K562 (cell line): ENCODE measurements around the gene SEMA6D. TPM values are rescaled to one million over a fixed set of nuclear protein-coding genes. Genes with fewer than 3 reads are reported as not detected.

Source experiments
- ATAC-seq: fragments of 200-7000 bp; cut with Tn5 transposase; 3 replicates; pipeline ENCODE4 v1.9.1; 2020; ENCODE audit warnings: moderate library complexity
- BruUV-seq: library from RNA; stranded (reverse); fragments of 400-500 nt; replicated peaks from 2 replicates; lab custom pipeline; 2021; lab: Mats Ljungman, UMichigan
- CTCF ChIA-PET: fragments of 300-600 bp; formaldehyde crosslinking; extraction: SDS; loops from one replicate; lab custom pipeline; 2021; ENCODE audit warnings: low intra/inter-chr PET ratio; lab: Yijun Ruan, JAX
- POLR2A ChIA-PET: fragments of 300-600, 350-650 bp; sonication (Branson Sonifier 250); formaldehyde crosslinking; extraction: SDS; loops from one replicate; lab custom pipeline; 2021; ENCODE audit warnings: antibody characterized with exemption, inconsistent platforms; lab: Yijun Ruan, JAX
- DNase-seq, 4 experiments: peaks; one replicate each; pipeline versions ENCODE4 v3.0.0 to v3.0.0-alpha.2; 2011 to 2018; ENCODE audit warnings: low spot score in 3 of 4, mixed read lengths in 3 of 4; ENCODE audit errors: extremely low read depth in 1 of 4
- FAIRE-seq: peaks from 2 replicates; lab custom pipeline; 2011; peaks lifted over from hg19 to GRCh38; lab: Jason Lieb, UNC
- H2AFZ ChIP-seq: 2 replicates; pipeline ENCODE4 v1.6.0; 2011; ENCODE audit warnings: low read depth, low read length, control low read depth, inconsistent platforms
- H3K27ac ChIP-seq: fragments of 200-600 bp; 3 replicates; pipeline ENCODE4 v1.8.0; 2011; ENCODE audit warnings: low read depth, mild to moderate bottlenecking, control low read depth, inconsistent platforms, low read length, moderate library complexity, mixed read lengths; ENCODE audit errors: extremely low read depth
- H3K27me3 ChIP-seq, 2 experiments: fragments of 300-600 bp in 1 of 2; 2 replicates in 1 of 2; 3 replicates in 1 of 2; pipeline versions ENCODE4 v1.6.0 to v1.8.0; 2011; ENCODE audit warnings: inconsistent platforms in 2 of 2, low read length in 2 of 2, mild to moderate bottlenecking in 1 of 2, mixed read lengths in 1 of 2, moderate library complexity in 1 of 2; ENCODE audit not compliant: control insufficient read depth in 2 of 2, insufficient read depth in 2 of 2
- H3K36me3 ChIP-seq: fragments of 300-600 bp; 3 replicates; pipeline ENCODE4 v1.8.0; 2011; ENCODE audit warnings: mild to moderate bottlenecking, low read length, inconsistent platforms; ENCODE audit not compliant: control insufficient read depth, insufficient read depth
- H3K4me1 ChIP-seq, 2 experiments: fragments of 200-600 bp in 1 of 2; replicated peaks in 1 of 2; 2 replicates in 1 of 2; 3 replicates in 1 of 2; pipeline versions ENCODE4 v1.5.1 to v1.8.0; 2011; ENCODE audit warnings: inconsistent platforms in 2 of 2, low read length in 2 of 2, mild to moderate bottlenecking in 1 of 2, mixed read lengths in 1 of 2, moderate library complexity in 1 of 2; ENCODE audit not compliant: control insufficient read depth in 2 of 2, insufficient read depth in 2 of 2
- H3K4me2 ChIP-seq: 2 replicates; pipeline ENCODE4 v1.6.1; 2011; ENCODE audit warnings: low read length, control low read depth, inconsistent platforms, mixed read lengths; ENCODE audit not compliant: insufficient read depth
- H3K4me3 ChIP-seq: fragments of 200-600 bp; sonication (generic), shearing (Covaris generic); 2 replicates; pipeline ENCODE4 v1.5.1; 2016; ENCODE audit warnings: control low read depth, inconsistent platforms
- H3K79me2 ChIP-seq: fragments of 200-600 bp; 3 replicates; pipeline ENCODE4 v1.8.0; 2011; ENCODE audit warnings: low read length, inconsistent platforms; ENCODE audit not compliant: control insufficient read depth, insufficient read depth
- H3K9ac ChIP-seq, 2 experiments: 2 replicates each; pipeline versions ENCODE4 v1.6.0 to v1.6.1; 2011; ENCODE audit warnings: low read depth in 2 of 2, low read length in 2 of 2, control low read depth in 1 of 2, inconsistent platforms in 1 of 2, mild to moderate bottlenecking in 1 of 2, mixed read lengths in 1 of 2; ENCODE audit not compliant: insufficient read depth in 1 of 2
- H3K9me1 ChIP-seq: one replicate; pipeline ENCODE4 v1.6.0; 2011; ENCODE audit warnings: inconsistent platforms, mild to moderate bottlenecking, low read length, moderate library complexity; ENCODE audit not compliant: control insufficient read depth, insufficient read depth
- H3K9me3 ChIP-seq: replicated peaks from 2 replicates; pipeline ENCODE4 v1.5.1; 2011; ENCODE audit warnings: low read depth, low read length, inconsistent platforms; ENCODE audit not compliant: control insufficient read depth, insufficient read depth
- H4K20me1 ChIP-seq: replicated peaks from 2 replicates; pipeline ENCODE4 v1.6.1; 2011; ENCODE audit warnings: low read length, inconsistent platforms, mixed read lengths; ENCODE audit not compliant: control insufficient read depth, insufficient read depth
- CEBPG ChIP-seq, 3 experiments: fragments of 200-800 bp in 1 of 3; sonication (Bioruptor generic) in 1 of 3; sonication (generic) in 1 of 3; formaldehyde crosslinking in 1 of 3; IDR thresholded peaks in 2 of 3; conservative IDR thresholded peaks in 1 of 3; 2 replicates each; pipeline versions ENCODE4 v1.6.1 to v1.8.0; 2016 to 2022; ENCODE audit warnings: missing compliant biosample characterization in 2 of 3, missing genetic modification characterization in 2 of 3, mild to moderate bottlenecking in 1 of 3, missing genetic modification reagents in 1 of 3
- DMBX1 ChIP-seq: fragments of 250-450 bp; sonication (Bioruptor Pico); IDR thresholded peaks from 2 replicates; pipeline ENCODE4 v1.8.0; 2022; ENCODE audit warnings: inconsistent platforms, mild to moderate bottlenecking, moderate library complexity, borderline replicate concordance
- ELK3 ChIP-seq: fragments of 450-650 bp; formaldehyde crosslinking; IDR thresholded peaks from 2 replicates; pipeline ENCODE4 v1.4.0; 2020; ENCODE audit warnings: mild to moderate bottlenecking
- HMGN3 ChIP-seq: IDR thresholded peaks from 2 replicates; pipeline ENCODE4 v1.6.1; 2011; ENCODE audit warnings: borderline replicate concordance, low read depth, mild to moderate bottlenecking, mixed read lengths, low read length; ENCODE audit not compliant: insufficient read length; ENCODE audit errors: extremely low read depth
- MYBL2 ChIP-seq, 2 experiments: fragments of 450-650 bp in 1 of 2; sonication (generic) in 1 of 2; formaldehyde crosslinking in 1 of 2; IDR thresholded peaks; 2 replicates each; pipeline versions ENCODE4 v1.6.1 to v1.8.1; 2017 to 2022; ENCODE audit warnings: borderline replicate concordance in 1 of 2, inconsistent platforms in 1 of 2, low read depth in 1 of 2, mild to moderate bottlenecking in 1 of 2, missing genetic modification reagents in 1 of 2, moderate library complexity in 1 of 2
- TSHZ1 ChIP-seq: fragments of 250-450 bp; sonication (Bioruptor Pico); IDR thresholded peaks from 2 replicates; pipeline ENCODE4 v1.4.0; 2020; ENCODE audit warnings: mild to moderate bottlenecking, moderate library complexity
- U2AF2 ChIP-seq: fragments of 200-400 bp; formaldehyde crosslinking; optimal IDR thresholded peaks from 2 replicates; pipeline ENCODE3; 2017; ENCODE audit warnings: low read depth, mild to moderate bottlenecking, low read length
- ZBTB17 ChIP-seq: fragments of 450-650 bp; formaldehyde crosslinking; IDR thresholded peaks from 2 replicates; pipeline ENCODE4 v1.4.0; 2020; ENCODE audit warnings: mild to moderate bottlenecking
- ZNF41 ChIP-seq: fragments of 250-450 bp; sonication (Bioruptor Pico); conservative IDR thresholded peaks from 2 replicates; pipeline ENCODE4 v1.4.0; 2020; ENCODE audit warnings: mild to moderate bottlenecking
- ZNF717 ChIP-seq: fragments of 250-450 bp; sonication (Bioruptor Pico); IDR thresholded peaks from 2 replicates; pipeline ENCODE4 v1.5.0; 2021
- WGBS: fragments of 100-300 bp; shearing (Covaris generic); methylation state at CpG from one replicate; pipeline ENCODE4 v1.1.6; 2016; ENCODE audit warnings: low coverage, mixed read lengths; ENCODE audit not compliant: insufficient coverage; ENCODE audit errors: missing lambda C conversion rate; 5-methylcytosine and 5-hydroxymethylcytosine counted together
- in situ Hi-C: fragments of 300-500 bp; cut with MboI; formaldehyde crosslinking; loops from 4 replicates; pipeline ENCODE4 v1.15.0; 2018; ENCODE audit warnings: inconsistent platforms, mixed read lengths
- intact Hi-C: fragments of 100-400 bp; cut with micrococcal nuclease; formaldehyde crosslinking; loops from 2 replicates; pipeline ENCODE4 v1.14.2; 2022
- polyA plus RNA-seq, 8 experiments: library from polyadenylated mRNA; depleted of rRNA in 4 of 8; stranded (reverse) in 5 of 8; unstranded in 3 of 8; fragments of >200 nt; fragmentation: Nextera tagmentation in 2 of 8; fragmentation: Illumina TruSeq in 1 of 8; extraction: Ambion mirVana in 2 of 8; extraction: Trizol in 1 of 8; gene quantifications; 2 replicates each; pipeline versions ENCODE4 v1.2.1 to v1.2.3, GENCODE V29; 2011 to 2014; ENCODE audit warnings: inconsistent platforms in 1 of 8, missing spikeins in 1 of 8
- total RNA-seq, 7 experiments: library from RNA; depleted of rRNA in 6 of 7; stranded (reverse); fragments of >200 nt in 6 of 7; fragmentation: Illumina TruSeq in 2 of 7; extraction: Trizol in 2 of 7; gene quantifications; 2 replicates each; pipeline versions ENCODE4 v1.2.1 to v1.2.3, GENCODE V29; 2011 to 2021; ENCODE audit warnings: low replicate concordance in 1 of 7
- TF ChIP-seq, protein P1 (sequence below): fragments of 450-650 bp; IDR thresholded peaks from one replicate; pipeline ENCODE4 v1.6.1; 2018; ENCODE audit warnings: mild to moderate bottlenecking, moderate library complexity; ENCODE audit not compliant: partially characterized antibody
- TF ChIP-seq, protein P2 (sequence below): fragments of 450-650 bp; formaldehyde crosslinking; IDR thresholded peaks from 2 replicates; pipeline ENCODE4 v1.4.0; 2020; ENCODE audit warnings: mild to moderate bottlenecking, moderate library complexity

The SEMA6D gene
- total and polyA plus RNA-seq, 9 of the 15 experiments (the other 6 are each of a cell fraction or from before 2014, with no cell fraction given) = not detected

- TF ChIP-seq CEBPG (CRISPR knock-in tag; IDR thresholded peaks at IDR 0.05) (no peak), CEBPG (tag; conservative IDR thresholded peaks at IDR 0.05 in 1 of 2, IDR thresholded peaks at IDR 0.05 in 1 of 2) (no peak)
Measured at GRCh38 chr15:47811172-47811571, 93.9 kb downstream of the SEMA6D start (continued).

DNA sequence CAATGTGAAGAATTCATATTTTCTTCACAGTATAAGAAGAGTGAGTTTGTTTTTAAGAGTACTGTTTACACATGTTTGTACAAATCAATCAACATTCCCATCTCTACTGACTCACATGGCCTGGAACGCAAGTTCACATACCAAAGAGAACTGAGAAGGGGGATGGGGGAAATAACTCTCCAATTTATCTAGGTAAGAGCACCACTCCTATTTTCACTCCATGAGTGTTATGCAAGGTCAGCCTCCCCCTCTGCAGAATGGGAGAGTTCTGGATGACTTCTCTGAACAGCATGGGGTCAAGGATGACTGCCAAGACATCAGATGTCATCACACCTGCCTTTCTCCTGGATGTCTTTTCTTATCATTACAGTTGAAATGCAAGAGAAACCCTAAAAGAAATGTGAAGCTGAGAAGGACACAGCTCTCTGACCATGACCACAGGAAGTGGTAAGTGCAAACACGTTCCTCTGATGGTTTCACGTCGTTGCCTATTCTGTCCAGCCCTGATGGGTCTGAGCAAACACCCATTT is 95.2 kb downstream of the SEMA6D start:
- Histone ChIP-seq H2AFZ (no peak overlapping the region), H3K9me1 (no peaks in the 10 kb centered on the region), H3K9ac (no peak overlapping the region), H3K4me2 (no peak overlapping the region), H3K9me3 (no peaks in the 10 kb centered on the region), H4K20me1 (no peaks in the 10 kb centered on the region), H3K4me3 (no peak overlapping the region), H3K27me3 (no peaks in the 10 kb centered on the region), H3K27ac (no peak overlapping the region), H3K4me1 (no peaks in the 10 kb centered on the region), H3K79me2 (no peaks in the 10 kb centered on the region), H3K36me3 (no peaks in the 10 kb centered on the region)
- intact Hi-C loops (no loop called here), in situ Hi-C loops (no loop called here)
- no TSS peak for BruUV-seq
- POLR2A ChIA-PET = no interaction called here
- ATAC-seq (no peak), FAIRE-seq (no peak), DNase-seq (no peak)
- WGBS = 0% methylated on average over 4 of the region's 4 CpGs
- CTCF ChIA-PET = no interaction called here
- TF ChIP-seq MYBL2 (IDR thresholded peaks at IDR 0.05; ENCODE audit: low read depth) = no peak
- TF ChIP-seq MYBL2 (CRISPR knock-in tag; IDR thresholded peaks at IDR 0.05; ENCODE audit: borderline replicate concordance) = no peak
- TF ChIP-seq ELK3 (CRISPR knock-in tag) = no peak
- TF ChIP-seq ZNF41 (CRISPR knock-in tag) = no peak
- no peak for TF ChIP-seq HMGN3
- no peak for TF ChIP-seq DMBX1 (CRISPR knock-in tag)
- no peak for TF ChIP-seq ZBTB17 (CRISPR knock-in tag)
- TF ChIP-seq, protein P1, sequence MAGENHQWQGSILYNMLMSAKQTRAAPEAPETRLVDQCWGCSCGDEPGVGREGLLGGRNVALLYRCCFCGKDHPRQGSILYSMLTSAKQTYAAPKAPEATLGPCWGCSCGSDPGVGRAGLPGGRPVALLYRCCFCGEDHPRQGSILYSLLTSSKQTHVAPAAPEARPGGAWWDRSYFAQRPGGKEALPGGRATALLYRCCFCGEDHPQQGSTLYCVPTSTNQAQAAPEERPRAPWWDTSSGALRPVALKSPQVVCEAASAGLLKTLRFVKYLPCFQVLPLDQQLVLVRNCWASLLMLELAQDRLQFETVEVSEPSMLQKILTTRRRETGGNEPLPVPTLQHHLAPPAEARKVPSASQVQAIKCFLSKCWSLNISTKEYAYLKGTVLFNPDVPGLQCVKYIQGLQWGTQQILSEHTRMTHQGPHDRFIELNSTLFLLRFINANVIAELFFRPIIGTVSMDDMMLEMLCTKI = no peak
- no peak for TF ChIP-seq U2AF2
- TF ChIP-seq, protein P2, sequence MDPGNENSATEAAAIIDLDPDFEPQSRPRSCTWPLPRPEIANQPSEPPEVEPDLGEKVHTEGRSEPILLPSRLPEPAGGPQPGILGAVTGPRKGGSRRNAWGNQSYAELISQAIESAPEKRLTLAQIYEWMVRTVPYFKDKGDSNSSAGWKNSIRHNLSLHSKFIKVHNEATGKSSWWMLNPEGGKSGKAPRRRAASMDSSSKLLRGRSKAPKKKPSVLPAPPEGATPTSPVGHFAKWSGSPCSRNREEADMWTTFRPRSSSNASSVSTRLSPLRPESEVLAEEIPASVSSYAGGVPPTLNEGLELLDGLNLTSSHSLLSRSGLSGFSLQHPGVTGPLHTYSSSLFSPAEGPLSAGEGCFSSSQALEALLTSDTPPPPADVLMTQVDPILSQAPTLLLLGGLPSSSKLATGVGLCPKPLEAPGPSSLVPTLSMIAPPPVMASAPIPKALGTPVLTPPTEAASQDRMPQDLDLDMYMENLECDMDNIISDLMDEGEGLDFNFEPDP = no peak
- no peak for TF ChIP-seq TSHZ1 (CRISPR knock-in tag)
- no peak for TF ChIP-seq ZNF717 (CRISPR knock-in tag)
